ENCODE results near the gene BNC2.

DNA sequence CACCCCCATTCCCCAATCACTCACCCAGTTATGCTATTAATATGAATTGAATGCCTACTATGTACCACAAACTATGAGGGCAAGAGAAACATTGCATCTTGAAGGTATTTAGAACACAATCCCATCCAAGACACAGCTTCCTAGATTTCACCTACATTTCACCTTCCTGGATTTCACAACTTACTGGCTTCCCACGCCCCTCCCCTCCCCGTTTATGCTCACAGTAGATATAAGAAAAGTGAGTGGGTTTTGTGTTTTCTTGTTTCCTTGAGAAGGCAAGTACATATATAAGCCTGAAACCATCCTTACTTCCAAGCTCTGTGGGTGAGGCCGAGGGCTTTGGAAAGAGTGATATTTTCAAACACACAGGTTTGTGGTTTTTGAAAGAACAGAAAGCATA, 465.0 kb downstream of the BNC2 start:
- TF ChIP-seq EZH2 (IDR thresholded peaks at IDR 0.05; ENCODE audit: low read length, unreplicated experiment) = no peak
- TF ChIP-seq, protein P1, sequence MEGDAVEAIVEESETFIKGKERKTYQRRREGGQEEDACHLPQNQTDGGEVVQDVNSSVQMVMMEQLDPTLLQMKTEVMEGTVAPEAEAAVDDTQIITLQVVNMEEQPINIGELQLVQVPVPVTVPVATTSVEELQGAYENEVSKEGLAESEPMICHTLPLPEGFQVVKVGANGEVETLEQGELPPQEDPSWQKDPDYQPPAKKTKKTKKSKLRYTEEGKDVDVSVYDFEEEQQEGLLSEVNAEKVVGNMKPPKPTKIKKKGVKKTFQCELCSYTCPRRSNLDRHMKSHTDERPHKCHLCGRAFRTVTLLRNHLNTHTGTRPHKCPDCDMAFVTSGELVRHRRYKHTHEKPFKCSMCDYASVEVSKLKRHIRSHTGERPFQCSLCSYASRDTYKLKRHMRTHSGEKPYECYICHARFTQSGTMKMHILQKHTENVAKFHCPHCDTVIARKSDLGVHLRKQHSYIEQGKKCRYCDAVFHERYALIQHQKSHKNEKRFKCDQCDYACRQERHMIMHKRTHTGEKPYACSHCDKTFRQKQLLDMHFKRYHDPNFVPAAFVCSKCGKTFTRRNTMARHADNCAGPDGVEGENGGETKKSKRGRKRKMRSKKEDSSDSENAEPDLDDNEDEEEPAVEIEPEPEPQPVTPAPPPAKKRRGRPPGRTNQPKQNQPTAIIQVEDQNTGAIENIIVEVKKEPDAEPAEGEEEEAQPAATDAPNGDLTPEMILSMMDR (conservative IDR thresholded peaks at IDR 0.05; ENCODE audit: low read depth, low read length) = no peak
